GM18868 (cell line): ENCODE data around the gene ASIC5.
"Not testable (repeated sequence)": the region's sequence is repeated elsewhere in the genome, so short reads cannot be mapped to it uniquely, and the experiment has no call there.

Experiments
- ATAC-seq: cut with Tn5 transposase; IDR thresholded peaks from one replicate; pipeline ENCODE4 v1.9.1; 2021; ENCODE audit warnings: mild to moderate bottlenecking, moderate library complexity; ENCODE audit not compliant: unreplicated experiment

The ASIC5 gene, protein sequence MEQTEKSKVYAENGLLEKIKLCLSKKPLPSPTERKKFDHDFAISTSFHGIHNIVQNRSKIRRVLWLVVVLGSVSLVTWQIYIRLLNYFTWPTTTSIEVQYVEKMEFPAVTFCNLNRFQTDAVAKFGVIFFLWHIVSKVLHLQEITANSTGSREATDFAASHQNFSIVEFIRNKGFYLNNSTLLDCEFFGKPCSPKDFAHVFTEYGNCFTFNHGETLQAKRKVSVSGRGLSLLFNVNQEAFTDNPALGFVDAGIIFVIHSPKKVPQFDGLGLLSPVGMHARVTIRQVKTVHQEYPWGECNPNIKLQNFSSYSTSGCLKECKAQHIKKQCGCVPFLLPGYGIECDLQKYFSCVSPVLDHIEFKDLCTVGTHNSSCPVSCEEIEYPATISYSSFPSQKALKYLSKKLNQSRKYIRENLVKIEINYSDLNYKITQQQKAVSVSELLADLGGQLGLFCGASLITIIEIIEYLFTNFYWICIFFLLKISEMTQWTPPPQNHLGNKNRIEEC

DNA sequence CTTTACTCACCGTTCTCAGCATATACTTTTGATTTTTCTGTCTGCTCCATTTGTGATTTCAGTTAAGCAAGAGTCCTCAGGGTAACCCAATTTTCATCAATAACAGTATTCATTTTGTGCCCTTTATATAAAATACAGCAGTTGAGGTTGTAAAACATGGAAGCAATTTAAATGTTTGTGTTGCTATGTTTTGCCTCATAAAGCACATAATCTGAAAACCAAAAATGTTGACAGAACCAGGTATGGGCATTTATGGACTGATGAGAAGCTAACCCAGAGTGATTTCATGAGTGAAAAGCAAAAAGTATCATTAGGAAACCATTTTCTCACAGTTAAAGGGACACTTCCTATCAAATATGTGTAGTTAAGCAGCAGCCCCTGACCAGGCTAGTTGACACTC lies at the start of gene ASIC5:
TSS of gene ASIC5 (minus strand) at position 101 of the 400 bp plus-strand sequence. CDS start at position 50, 51 bp downstream.
- no peak for ATAC-seq

DNA sequence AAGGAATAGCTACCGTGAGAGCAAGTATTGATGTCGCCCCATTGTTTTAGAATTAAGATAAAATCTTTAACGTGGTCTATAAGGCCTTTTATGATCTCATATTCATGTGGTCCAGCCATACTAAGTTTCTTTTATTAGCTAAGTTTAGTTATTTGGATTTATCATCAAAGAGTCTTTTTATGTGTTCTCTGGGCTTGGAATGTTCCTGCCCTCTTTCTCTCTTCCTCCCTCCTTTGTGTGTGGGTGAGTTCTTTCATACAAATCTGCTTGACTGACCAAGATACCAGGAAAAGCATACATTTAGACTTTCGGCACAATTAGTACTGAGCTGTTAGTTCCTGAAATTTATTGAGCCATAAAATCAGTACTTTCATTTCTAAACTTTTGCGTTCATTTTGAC lies 48.7 kb upstream of the ASIC5 start:
- ATAC-seq, result no peak

DNA sequence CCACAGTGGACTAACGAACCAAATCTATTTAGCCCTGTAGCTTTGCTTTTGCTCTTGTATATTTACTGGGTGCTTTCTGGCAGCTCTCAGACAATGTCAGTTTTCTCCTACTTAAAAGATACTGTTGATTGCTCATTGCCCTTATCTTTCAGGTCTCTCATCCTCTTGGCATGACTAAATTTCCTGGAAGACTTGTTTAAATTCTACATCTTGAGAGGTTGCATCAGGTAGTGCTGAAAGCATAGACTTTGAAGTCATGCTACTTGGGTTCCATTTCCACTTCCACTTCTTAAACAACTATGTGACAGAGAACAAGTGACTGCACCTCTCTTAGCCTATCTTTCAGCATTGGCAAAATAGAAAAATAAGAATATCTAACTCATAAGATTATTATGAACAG lies 45.8 kb upstream of the ASIC5 start:
- ATAC-seq, result no peak

DNA sequence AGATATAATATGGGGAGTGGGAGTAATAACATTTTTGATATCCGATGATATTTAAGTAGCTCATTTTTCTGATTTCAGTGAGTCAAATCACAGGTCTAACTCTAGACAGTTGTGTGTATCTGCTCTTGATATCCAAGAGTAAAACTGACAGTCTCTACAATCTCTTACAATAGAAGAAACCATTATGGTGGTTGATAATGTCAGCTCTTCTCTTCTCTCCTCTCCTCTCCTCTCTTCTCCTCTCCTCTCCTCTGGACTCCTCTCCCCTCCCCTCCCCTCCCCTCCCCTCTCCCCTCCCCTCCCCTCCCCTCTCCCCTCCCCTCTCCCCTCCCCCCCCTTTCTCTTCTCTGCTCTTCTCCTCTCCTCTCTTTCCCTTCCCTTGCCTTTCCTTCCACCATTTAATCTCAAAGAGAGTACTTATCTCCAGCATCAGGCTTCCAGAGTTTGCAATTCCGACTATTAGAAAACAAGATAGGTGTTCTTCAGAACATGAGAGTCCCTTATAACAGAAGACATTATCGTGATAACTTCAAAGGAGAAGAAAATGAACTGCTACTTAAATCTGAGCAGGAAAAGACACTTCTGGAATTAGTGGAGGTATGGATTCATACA lies 43.6 kb upstream of the ASIC5 start:
- ATAC-seq, result no peak

DNA sequence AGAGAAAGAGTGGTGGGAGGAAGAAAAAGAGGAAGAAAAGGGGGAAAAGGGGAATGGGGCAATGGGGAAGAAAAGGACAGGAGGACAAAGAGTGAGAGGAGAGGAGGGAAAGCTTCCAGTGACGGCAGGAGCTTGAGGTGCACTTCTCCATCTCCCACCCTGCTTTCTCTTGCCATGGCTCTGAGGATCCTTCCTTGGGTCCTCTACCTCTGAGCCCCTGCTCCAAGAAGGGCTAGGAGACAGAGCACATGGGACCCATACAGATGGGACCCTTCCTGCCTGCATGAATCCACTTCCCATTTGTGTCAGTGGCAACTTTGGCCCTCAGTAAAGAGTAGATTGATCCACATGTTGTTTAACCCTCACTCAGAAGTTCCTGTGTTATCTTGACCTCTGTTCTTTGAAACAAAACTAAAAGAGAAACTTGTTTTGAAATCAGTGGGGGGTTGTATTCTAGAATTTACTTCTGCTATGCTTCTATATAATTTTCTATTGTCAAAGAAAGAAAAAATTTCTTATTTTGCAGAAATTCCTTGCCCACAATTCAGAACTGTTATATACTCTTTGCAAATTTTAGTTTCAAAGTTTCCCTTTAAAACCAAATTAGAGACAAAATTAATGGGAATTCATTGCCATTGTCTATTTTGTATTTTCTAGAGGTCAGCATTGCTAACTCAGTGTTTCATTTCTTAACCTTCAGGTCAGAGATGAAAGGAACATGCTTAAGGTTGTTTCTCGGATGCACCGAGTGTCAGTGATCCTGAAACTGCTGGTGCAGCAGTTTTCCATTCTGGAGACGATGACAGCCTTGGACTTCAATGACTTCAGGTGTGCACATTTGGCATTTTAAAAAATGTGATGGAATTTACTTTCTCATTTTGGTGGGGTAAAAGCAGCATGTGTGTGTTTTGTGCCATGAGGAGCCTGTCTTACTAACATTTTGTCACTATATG lies 42.4 kb upstream of the ASIC5 start:
- no peak for ATAC-seq

DNA sequence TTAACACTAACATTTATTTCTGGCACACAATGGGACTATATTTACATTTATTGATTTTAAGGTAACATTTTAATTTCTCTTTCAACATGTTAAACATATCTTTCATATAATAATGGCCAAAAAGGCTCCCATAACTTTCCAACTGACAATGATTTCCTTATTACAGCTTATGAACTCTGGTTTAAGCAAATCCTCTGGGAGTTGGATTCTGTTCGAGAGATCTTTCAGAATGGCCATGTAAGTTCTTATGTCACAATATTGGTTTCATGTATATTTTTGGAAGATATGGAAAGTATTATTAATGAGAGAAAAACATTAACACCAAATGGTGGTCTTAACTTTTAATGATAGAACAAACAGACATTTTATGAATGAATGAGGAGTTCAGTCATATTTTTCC lies 41.5 kb upstream of the ASIC5 start:
- ATAC-seq, result no peak

DNA sequence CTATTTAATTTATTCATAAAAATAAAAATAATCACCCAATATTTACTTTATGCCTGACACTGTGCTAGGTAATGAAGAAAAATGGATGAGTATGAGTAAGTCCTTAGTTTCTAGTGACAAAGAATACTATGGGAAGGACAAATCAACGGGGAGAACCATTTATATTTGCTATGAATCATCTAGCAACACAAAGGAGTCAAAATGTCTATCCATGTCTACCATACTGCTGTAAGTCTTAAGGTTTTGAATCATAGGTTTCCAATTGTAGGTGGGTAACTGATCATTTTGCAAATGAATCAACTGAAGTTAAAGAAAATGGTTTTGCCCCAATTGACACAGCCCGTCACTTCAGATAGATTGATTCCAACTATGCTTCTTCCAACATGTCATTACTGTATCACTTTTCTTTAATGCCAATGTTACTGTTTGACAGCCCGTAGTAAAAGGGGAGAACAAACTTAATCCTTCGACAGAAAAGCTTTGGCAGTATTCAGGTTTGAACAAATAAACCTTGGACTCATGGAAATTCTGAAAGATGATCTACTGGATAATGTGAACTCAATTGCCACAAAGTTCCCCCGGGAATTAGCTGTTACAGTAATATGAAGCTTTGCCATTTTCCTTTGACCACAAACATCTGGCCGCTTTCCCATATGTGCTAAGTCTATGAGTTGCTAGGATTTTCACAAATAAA lies 40.6 kb upstream of the ASIC5 start:
- ATAC-seq, result no peak

DNA sequence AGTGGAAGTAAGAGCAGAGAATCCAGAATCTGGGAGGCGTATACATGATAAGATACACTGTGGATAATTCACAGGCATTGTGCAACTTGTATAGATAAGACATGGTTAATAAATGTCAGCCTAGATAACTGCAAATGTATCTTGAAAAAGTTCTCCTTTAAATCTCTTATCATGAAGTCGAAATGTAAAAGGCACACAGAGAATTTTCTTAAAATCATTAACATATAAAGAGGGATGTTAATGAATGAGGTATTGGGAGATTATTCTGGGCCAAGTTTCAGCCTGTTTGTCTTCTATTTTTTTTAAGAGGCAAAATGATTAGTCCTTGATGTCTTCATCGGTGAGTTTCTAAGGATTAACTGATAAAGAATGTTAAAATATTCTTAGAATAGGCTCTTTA lies 38.3 kb upstream of the ASIC5 start:
- ATAC-seq, result no peak

DNA sequence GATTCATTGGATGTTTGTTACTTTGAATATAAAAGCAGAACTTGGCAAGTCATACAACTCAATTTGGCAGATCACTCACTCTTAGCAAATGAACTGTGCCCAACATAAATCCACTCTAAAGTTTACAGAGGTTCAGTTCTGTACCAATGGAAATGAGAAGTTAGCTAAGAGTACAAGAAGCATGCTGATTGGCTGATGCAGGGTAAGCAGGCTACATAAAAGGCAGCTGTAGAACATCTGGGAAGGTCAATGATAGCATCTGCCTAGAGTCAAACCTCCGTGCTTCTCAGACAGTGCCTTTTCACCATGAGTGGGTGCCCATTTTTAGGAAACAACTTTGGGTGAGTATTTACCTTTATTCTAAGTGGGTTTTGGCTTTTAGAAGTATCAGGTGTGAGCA lies 37.4 kb upstream of the ASIC5 start, which contains the start of gene TDO2:
TSS of gene TDO2 (plus strand) at position 244 of the 400 bp plus-strand sequence. CDS start at position 307, 63 bp downstream.
- ATAC-seq, result no peak

DNA sequence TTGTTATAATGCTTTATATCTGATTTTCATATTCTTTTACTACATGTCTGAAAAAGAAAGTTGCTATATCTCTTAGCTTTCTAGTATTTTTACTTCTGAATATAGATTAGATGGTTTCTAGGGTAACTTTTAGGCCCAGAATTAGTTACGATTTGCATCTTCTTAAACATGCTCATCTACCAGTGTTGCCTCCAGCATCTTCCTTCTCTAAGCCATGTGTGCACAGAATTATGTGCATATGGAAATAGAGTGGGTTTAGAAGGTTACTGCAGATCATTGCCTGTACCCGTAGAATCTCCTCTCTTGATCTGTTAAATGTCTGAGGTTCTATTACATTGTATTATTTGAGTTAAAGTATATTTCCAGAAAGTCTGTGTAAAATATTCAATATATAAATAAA lies 34.9 kb upstream of the ASIC5 start:
- ATAC-seq, result no peak

DNA sequence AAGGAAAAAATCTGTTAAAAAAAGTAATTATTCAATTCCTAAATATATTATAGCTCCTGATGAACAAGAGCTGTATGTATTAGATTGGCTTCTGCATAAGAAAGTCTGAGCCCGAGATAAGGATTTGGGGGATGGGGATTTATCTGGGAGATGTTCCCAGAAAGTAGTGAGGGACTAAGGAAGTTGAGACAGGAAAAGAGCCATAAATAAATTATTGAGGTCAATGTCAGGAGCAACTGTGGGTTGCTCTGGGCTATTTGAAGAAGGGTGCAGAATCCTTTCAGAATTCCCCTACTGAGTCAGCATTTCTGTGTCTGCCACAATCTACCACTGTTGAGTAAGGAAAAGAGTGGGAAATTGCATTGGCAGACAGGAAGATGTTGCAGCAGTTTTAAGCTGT lies 34.3 kb upstream of the ASIC5 start:
- ATAC-seq, result no peak

DNA sequence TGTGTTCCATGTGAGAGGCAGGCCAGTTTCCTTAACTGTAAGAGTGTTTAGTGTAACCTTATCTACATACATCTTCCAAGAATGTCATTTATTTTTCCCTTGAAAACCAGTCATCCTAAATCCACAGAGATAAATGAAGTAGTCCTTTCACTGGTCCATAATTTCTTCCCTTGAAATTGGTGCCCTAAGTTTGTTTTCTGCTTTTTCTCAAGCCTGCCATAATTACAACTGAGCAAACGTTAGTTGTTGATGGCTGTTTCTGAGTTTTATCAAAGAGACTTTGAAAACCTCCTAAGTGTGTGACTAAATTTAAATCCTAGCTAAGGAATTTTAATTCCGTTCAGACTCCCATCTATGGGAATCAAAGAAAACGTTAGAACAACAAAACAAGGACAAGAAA lies 33.8 kb upstream of the ASIC5 start:
- no peak for ATAC-seq

DNA sequence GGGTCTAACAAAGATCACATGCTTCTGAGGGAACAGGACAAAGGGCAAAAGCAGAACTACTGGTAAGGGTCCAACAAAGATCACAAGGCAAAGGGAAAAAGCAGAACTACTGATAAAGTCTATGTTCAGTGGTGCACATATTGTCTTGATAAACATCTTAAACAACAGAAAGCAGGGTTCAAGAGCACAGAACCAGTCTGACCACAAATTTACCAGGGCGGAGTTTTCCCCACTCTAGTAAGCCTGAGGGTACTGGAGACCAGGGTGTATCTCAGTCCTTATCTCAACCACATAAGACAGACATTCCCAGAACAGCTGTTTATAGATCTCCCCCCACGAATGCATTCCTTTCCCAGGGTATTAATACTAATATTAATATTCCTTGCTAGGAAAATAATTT lies 32.3 kb upstream of the ASIC5 start:
- not testable (repeated sequence) for ATAC-seq

DNA sequence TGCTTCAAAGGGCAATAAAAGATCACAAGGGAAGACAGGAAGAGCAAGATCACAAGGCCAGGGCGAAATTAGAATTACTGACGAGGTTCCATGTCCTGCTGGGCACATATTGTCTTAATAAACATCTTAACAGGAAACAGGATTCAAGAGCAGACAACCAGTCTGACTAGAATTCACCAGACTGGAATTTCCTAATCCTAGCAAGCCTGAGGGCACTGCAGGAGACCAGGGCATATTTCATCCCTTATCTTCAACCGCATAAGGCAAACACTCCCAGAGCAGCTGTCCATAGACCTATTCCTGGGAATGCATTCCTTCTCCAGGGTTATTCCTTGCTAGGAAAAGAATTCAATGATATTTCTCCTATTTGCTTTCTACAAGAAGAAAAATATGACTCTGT lies 25.0 kb upstream of the ASIC5 start:
- ATAC-seq, result no peak

DNA sequence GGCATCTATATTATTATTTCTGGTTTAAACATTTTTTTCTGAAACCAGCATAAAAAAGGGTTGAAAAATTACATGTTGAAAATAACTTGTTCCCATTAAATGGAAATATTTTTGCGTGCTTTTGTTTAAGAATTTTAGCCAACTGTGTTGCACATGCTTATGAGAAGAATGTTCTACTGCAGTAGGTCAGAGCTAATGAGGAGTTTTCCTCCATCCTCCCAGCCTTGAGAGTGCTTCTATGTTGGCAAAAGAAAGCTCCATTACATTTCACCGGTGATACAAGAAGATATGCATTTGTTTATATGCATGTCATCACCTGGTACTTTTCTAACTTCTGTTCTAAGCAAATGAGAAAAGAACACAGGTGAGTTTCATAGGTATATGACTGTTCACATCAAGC lies 23.9 kb upstream of the ASIC5 start:
- ATAC-seq, result no peak

DNA sequence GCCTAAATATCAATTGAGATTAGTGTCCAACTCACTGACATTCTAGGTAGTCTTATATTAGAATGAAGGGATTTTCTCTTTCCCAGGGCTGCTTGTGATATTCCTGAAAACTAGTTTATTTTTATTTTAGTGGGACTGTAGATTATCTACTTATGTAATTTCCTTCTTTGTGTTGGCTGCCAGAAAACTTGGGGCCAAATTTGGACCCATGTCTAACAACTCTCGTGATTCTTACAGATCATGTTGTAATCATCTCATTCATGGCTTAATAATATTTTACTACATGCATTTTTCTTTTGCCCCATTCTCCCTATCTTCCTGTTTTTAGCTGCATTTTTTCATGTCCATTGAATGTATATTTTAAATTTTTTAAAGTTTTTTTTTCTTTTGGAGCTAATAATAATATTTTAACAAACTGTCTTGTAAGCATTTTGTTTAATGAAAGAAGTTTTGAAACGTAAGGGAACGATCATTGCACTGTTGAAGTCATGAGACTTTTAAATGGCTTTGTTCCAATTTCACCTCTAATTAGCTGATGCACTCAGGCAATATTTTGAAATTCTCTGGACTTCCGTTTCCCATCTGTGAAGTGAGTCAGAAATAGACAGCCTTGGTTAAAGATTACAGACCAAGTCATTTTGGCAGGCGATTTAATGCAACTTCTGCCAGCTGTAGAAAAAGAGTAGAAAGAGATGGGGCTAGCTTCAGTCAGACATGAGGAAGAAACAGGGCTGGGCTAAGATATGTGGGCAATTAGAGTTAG lies 23.1 kb upstream of the ASIC5 start:
- peak; percentile 75 for ATAC-seq

DNA sequence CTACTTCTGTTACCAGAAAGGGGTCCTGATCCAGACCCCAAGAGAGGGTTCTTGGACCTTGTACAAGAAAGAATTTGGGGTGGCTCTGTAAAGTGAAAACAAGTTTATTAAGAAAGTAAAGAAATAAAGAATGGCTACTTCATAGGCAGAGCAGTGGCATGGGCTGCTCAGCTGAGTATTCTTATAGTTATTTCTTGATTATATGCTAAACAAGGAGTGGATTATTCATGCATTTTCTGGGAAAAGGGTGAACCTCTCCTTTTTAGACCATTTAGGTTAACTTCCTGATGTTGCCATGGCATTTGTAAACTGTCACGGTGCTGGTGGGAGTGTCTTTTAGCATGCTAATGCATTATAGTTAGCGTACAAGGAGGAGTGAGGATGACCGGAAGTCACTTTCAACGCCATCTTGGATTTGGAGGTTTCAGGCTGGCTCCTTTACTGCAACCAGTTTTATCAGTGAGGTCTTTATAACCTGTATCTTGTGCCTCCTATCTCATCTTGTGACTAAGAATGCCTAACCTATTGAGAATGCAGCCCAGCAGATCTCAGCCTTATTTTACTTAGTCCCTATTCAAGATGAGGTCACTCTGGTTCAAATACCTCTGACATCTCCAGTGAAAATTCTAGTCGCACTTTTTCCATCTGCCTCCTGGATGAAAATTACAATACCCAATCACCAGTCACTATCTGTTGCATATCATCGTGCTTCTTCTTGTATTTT lies 21.9 kb upstream of the ASIC5 start:
- no peak for ATAC-seq

DNA sequence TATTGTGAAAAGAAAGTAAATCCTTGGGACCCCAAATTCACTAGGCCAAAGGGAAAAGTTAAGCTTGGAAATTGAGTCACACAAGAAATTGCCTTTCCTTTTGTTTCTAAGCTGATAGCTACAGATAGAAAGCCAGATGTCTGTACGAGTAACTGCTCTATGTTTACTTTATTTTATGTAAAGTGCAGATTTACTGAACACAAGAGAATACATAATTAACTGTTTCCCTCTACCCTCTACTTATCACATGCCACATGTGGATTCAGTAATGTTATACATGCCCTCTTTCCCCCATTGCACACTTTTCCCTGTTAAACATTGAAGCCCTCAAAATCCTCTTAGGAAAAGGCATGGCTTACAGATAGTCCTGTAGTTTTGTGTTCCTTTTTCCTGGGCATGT lies 21.0 kb upstream of the ASIC5 start:
- ATAC-seq, result no peak

DNA sequence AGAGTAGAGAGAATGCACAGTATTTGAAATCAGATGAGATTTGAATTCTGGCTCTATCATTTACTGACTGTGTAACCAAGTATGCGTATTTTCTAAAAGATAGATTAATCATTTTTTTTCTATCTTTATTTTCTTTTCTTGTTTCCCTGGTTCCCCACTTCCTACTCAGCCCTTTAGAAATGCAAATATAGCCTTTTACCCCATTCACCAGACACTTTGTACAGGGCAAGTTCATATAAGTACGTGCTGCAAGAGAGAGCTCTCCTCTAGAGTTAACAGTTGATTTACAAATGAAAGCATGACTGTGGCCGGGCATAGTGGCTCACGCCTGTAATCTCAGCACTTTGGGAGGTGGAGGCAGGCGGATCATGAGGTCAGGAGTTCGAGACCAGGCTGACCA lies 19.6 kb upstream of the ASIC5 start:
- no peak for ATAC-seq
